Right cardiac atrium (tissue), 5 donors: ENCODE data around the gene RGS17. TPM values are rescaled to one million over a fixed set of nuclear protein-coding genes. Genes with fewer than 3 reads are reported as not detected.
"Not testable (repeated sequence)": the region's sequence is repeated elsewhere in the genome, so short reads cannot be mapped to it uniquely, and the experiment has no call there.

ENCODE experiments used
- ATAC-seq, 2 donors: fragments of 200-7000 bp; cut with Tn5 transposase; one replicate each; pipeline versions ENCODE4 v1.8.0 to v1.9.1; 2020; ENCODE audit warnings: moderate library complexity in 2 of 2, mild to moderate bottlenecking in 1 of 2
- DNase-seq, 3 donors: peaks; one replicate each; pipeline ENCODE4 v3.0.0-alpha.2; 2020
- H3K27ac ChIP-seq: one replicate; pipeline ENCODE4 v1.5.1; 2013; ENCODE audit warnings: mild to moderate bottlenecking, low read length, control low read depth, moderate library complexity
- H3K27me3 ChIP-seq: one replicate; pipeline ENCODE4 v1.6.1; 2013; ENCODE audit not compliant: control insufficient read depth, insufficient read depth
- H3K4me1 ChIP-seq: one replicate; pipeline ENCODE4 v1.6.1; 2013; ENCODE audit warnings: low read length; ENCODE audit not compliant: control insufficient read depth, insufficient read depth
- H3K4me3 ChIP-seq: one replicate; pipeline ENCODE4 v1.5.1; 2013; ENCODE audit warnings: low read length, control low read depth
- H3K9me3 ChIP-seq: one replicate; pipeline ENCODE4 v1.6.1; 2013; ENCODE audit warnings: low read length; ENCODE audit not compliant: control insufficient read depth
- WGBS: extraction: QIAGEN DNeasy Blood & Tissue Kit; methylation state at CpG from one replicate; pipeline ENCODE4 v1.1.7; 2013; 5-methylcytosine and 5-hydroxymethylcytosine counted together
- intact Hi-C, 4 donors: fragments of 100-400 bp; cut with DNase I; formaldehyde crosslinking; loops; one replicate each; pipeline versions ENCODE4 v1.11.0 to v1.14.0; 2022 to 2023
- polyA plus RNA-seq: library from polyadenylated mRNA; stranded (reverse); fragments of 200-250 nt; gene quantifications from one replicate; pipeline ENCODE4 v1.2.3, GENCODE V29; 2013
- total RNA-seq, 4 donors: library from RNA; stranded (reverse); fragmentation: NEBNext Ultra II Directional; extraction: Animal tissue kit (Norgen Biotek cat#: 25700); gene quantifications; one replicate each; pipeline ENCODE4 v1.2.1, GENCODE V29; 2021
- donor health status: healthy with polysubstance abuse.
- donor health status: DM: no; HTN: yes; CAD: no.
- donor health status: DM: no; HTN: no; CAD: no.
- donor health status: DM: no; HTN: yes; CAD: no; lungs with severe emphysema.
- donor health status: DM: yes; HTN: yes; CAD: no.

The RGS17 gene
- total and polyA plus RNA-seq, 5 donors, result 0.07 to 0.47 (median 0.25) TPM

DNA sequence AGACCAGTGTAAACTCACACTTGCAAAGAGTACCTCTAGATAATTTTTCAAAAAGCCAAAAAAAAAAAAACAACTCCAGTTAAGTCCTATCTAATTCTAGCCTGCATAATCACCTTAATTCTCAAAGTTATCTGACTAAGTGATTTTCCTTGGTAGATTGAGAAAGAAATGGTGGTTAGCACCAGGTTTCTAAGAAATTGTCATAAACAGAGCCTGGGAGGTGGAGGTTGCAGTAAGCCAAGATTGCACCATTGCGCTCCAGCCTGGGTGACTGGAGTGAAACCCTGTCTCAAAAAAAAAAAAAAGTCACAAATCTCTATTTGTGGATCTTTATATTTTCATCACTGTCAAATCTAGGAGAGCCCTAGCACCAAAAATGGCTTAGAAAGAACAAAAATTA is 157.2 kb downstream of the RGS17 start:
- intact Hi-C loops, result no loop called here

DNA sequence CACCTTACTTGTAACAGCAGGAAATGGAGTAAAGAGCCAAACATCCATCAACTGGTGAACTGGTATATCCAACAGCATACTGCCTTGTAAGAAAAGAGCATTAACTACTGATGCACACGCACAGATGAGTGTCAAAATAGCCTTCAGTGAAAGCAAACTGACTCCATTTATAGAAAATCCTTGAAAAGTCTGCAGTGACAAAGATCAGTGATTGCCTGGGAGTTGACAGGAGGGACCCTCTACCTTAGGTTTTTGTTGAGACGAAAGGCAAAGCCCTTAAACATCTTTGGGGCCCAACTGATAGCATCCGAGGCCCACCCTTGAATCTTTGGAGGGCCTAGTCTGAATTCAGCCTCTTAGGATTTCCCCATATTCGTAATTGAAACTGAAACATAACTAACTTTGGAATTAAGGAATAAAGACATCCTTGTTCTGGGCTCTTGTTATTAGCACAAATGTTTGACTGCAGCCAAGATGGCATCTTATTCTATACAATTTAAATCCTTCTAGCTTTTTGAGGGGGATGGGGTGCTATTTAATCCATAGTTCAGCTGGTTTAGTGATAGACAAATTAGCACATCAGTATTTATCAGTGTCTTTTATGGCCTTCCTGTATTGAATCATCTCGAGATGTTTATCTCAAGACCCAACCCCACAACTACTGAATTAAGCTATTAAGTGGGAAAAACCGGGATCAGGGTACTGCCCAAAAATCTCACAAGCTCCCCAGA is 161.2 kb downstream of the RGS17 start:
- no peaks in the 10 kb centered on the region for H3K4me1 ChIP-seq
- DNase-seq (no peak), ATAC-seq (no peak)
- 96% methylated on average over 6 of the region's 6 CpGs for WGBS
- no peak overlapping the region for H3K4me3 ChIP-seq
- no peak overlapping the region for H3K27ac ChIP-seq
- intact Hi-C loops, result no loop called here
- H3K27me3 ChIP-seq, result no peaks in the 10 kb centered on the region
- H3K9me3 ChIP-seq, result no peaks in the 10 kb centered on the region

More for the DNA sequence above, 157.2 kb downstream of the RGS17 start:
- Histone ChIP-seq H3K4me3 (no peak overlapping the region), H3K27ac (no peak overlapping the region), H3K4me1 (no peaks in the 10 kb centered on the region), H3K9me3 (no peaks in the 10 kb centered on the region), H3K27me3 (no peaks in the 10 kb centered on the region)
- DNase-seq (no peak), ATAC-seq (no peak)
- WGBS, result 91% methylated on average over 1 of the region's 1 CpG

DNA sequence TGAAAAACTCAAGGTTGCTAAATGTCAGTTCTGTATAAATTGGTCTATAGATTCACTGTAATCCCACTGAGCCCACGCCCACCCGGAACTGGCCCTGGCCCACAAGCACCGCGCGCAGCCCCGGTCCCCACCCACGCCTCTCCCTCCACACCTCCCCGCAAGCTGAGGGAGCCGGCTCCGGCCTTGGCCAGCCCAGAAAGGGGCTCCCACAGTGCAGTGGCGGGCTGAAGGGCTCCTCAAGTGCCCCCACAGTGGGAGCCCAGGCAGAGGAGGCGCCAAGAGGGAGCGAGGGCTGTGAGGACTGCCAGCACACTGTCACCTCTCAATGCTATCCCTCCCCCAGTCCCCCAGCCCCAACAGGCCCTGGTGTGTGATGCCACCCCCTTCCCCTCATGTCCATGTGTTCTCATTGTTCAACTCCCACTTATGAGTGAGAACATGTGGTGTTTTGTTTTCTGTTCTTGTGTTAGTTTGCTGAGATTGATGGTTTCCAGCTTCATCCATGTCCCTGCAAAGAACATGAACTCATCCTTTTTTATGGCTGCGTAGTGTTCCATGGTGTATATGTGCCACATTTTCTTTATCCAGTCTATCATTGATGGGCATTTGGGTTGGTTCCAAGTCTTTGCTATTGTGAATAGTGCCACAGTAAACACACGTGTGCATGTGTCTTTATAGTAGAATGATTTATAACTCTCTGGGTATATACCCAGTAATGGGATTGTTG is 164.8 kb downstream of the RGS17 start:
- intact Hi-C loops, H3K27me3 ChIP-seq, H3K4me1 ChIP-seq, ATAC-seq, DNase-seq, H3K4me3 ChIP-seq, H3K9me3 ChIP-seq, H3K27ac ChIP-seq: not testable (repeated sequence)
- WGBS, result 86% methylated on average over 15 of the region's 15 CpGs

DNA sequence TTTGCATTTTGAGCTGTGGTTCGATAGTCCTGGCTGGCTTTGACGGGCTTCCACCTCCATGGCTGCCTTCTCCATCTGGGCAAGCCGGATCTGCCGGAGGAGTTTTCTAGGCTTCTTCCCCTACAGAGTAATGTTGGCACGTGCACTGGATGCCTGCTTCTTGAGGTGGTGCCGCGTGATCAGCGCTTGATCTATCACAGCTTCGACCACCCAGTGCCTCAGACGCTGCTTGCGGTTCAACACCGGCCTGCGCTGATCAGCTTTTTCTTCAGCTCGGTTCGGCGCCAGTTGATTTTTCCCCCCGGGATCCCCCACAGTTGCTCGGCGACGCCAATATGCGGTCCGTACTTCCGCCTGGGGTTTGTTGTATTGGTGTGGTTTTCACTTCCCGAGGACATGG is 171.7 kb downstream of the RGS17 start:
- ATAC-seq (no peak), DNase-seq (no peak)
- H3K27ac ChIP-seq, result no peak overlapping the region
- no peaks in the 10 kb centered on the region for H3K9me3 ChIP-seq
- H3K27me3 ChIP-seq, result no peaks in the 10 kb centered on the region
- H3K4me3 ChIP-seq, result no peak overlapping the region
- WGBS, result 93% methylated on average over 24 of the region's 24 CpGs
- intact Hi-C loops, result loop anchor here in 1 of 4 donors (10.0 kb wide), 1 partner anchor 65 kb away; no protein-coding TSS in a partner anchor
- H3K4me1 ChIP-seq, result no peaks in the 10 kb centered on the region

DNA sequence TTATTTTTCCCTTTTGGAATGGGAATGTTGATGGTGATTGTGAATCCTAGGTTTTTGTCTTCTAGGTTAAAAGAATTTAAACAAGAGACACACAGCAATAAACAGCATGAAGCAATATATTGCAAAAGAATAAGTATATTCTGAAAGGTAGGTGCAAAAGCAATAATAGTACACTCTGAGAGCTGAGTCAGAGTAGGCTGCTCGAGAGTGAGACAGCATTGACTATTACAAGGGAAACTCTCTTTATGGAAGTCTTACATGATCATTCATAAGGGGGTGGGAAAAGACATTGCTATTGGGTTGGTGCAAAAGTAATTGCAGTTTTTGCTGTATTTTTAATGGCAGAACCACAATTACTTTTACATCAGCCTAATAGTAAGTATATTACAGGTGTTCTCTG is 173.3 kb downstream of the RGS17 start:
- no peaks in the 10 kb centered on the region for H3K9me3 ChIP-seq
- no peaks in the 10 kb centered on the region for H3K27me3 ChIP-seq
- intact Hi-C loops, result loop anchor here in 1 of 4 donors (10.0 kb wide), 1 partner anchor 67 kb away; no protein-coding TSS in a partner anchor
- H3K4me3 ChIP-seq, result no peak overlapping the region
- DNase-seq, result no peak
- H3K27ac ChIP-seq, result no peak overlapping the region
- WGBS, result 66% methylated on average over 1 of the region's 1 CpG
- no peak for ATAC-seq
- no peaks in the 10 kb centered on the region for H3K4me1 ChIP-seq

Other genes starting within 250 kb of the RGS17 start
- gene FBXO5, start 148.2 kb downstream of the RGS17 start, total RNA-seq, result 1 to 10 TPM; 1.9 to 3.5 (median 3.0) TPM
- gene FBXO5, start 148.2 kb downstream of the RGS17 start, polyA plus RNA-seq, result 1.0 TPM
- 10 to 100 TPM; 27.3 to 44.4 (median 31.7) TPM for gene MTRF1L, start 128.6 kb downstream of the RGS17 start, total RNA-seq
- gene MTRF1L, start 128.6 kb downstream of the RGS17 start, polyA plus RNA-seq, result 17.7 TPM